ENCODE data around the gene SRRM3.

- TF ChIP-seq, protein P1, sequence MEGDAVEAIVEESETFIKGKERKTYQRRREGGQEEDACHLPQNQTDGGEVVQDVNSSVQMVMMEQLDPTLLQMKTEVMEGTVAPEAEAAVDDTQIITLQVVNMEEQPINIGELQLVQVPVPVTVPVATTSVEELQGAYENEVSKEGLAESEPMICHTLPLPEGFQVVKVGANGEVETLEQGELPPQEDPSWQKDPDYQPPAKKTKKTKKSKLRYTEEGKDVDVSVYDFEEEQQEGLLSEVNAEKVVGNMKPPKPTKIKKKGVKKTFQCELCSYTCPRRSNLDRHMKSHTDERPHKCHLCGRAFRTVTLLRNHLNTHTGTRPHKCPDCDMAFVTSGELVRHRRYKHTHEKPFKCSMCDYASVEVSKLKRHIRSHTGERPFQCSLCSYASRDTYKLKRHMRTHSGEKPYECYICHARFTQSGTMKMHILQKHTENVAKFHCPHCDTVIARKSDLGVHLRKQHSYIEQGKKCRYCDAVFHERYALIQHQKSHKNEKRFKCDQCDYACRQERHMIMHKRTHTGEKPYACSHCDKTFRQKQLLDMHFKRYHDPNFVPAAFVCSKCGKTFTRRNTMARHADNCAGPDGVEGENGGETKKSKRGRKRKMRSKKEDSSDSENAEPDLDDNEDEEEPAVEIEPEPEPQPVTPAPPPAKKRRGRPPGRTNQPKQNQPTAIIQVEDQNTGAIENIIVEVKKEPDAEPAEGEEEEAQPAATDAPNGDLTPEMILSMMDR (IDR thresholded peaks at IDR 0.05), result no peak
- TF ChIP-seq POLR2A (IDR thresholded peaks at IDR 0.05), result no peak
These were observed 90.5 kb downstream of the SRRM3 start for GRCh38 chr7:76292213-76292573.

Measured in heart left ventricle (tissue), 13 donors.